HTERT RPE-1 (cell line): ENCODE results near the gene NECAB2.

Experiments used
- in situ Hi-C: fragments of 300-500 bp; cut with MboI; formaldehyde crosslinking; loops from 4 replicates; pipeline ENCODE4 v1.14.3; 2020; ENCODE audit warnings: low sequenced_read_pairs

The NECAB2 gene

GRCh38 chr16:83967838-83968305 is at the start of gene NECAB2:
TSS of gene NECAB2 (plus strand) at chr16:83968244. CDS start at chr16:83968649, 405 bp downstream.
- in situ Hi-C loops, result loop anchor here (25.0 kb wide), 1 partner anchor 94 kb away; no protein-coding TSS in a partner anchor

- in situ Hi-C loops, result no loop called here
Observed at GRCh38 chr16:83920894-83921491, 47.1 kb upstream of the NECAB2 start.

GRCh38 chr16:83923581-83924365 is 44.3 kb upstream of the NECAB2 start:
- in situ Hi-C loops, result no loop called here

- in situ Hi-C loops, result no loop called here
Observed at GRCh38 chr16:83924686-83925085, 43.4 kb upstream of the NECAB2 start.

- in situ Hi-C loops, result no loop called here
Observed at GRCh38 chr16:83925095-83925905, 42.7 kb upstream of the NECAB2 start.

- in situ Hi-C loops, result no loop called here
Observed at GRCh38 chr16:83925957-83926725, 41.9 kb upstream of the NECAB2 start.

- in situ Hi-C loops, result no loop called here
Observed at GRCh38 chr16:83926726-83927397, 41.2 kb upstream of the NECAB2 start.

- in situ Hi-C loops, result no loop called here
Observed at GRCh38 chr16:83928341-83929055, 39.5 kb upstream of the NECAB2 start.

- in situ Hi-C loops, result no loop called here
Observed at GRCh38 chr16:83929811-83930555, 38.1 kb upstream of the NECAB2 start.

GRCh38 chr16:83930730-83931500 is 37.1 kb upstream of the NECAB2 start:
- in situ Hi-C loops, result no loop called here

- in situ Hi-C loops, result no loop called here
Observed at GRCh38 chr16:83931556-83931955, 36.5 kb upstream of the NECAB2 start.

GRCh38 chr16:83932304-83932703 is 35.7 kb upstream of the NECAB2 start:
- in situ Hi-C loops, result no loop called here

- in situ Hi-C loops, result no loop called here
Observed at GRCh38 chr16:83932955-83933673, 34.9 kb upstream of the NECAB2 start.

GRCh38 chr16:83933885-83934683 is 34.0 kb upstream of the NECAB2 start:
- in situ Hi-C loops, result no loop called here

- in situ Hi-C loops, result no loop called here
Observed at GRCh38 chr16:83934684-83934977, 33.4 kb upstream of the NECAB2 start.

- in situ Hi-C loops, result no loop called here
Observed at GRCh38 chr16:83935005-83935857, 32.8 kb upstream of the NECAB2 start.
